DOHH2 (cell line): Measurements from ENCODE around the gene FTSJ1.
A peak's percentile ranks its signal among the peaks of the same experiment; 100 is the strongest.

Source experiments
- H3F3A ChIP-seq: fragments of 200-600 bp; sonication (generic), shearing (Covaris generic); 2 replicates; pipeline ENCODE4 v1.6.0; 2016; ENCODE audit warnings: antibody characterized with exemption, mild to moderate bottlenecking; ENCODE audit not compliant: control insufficient read depth, insufficient read depth
- H3K27ac ChIP-seq: fragments of 200-600 bp; sonication (generic); 2 replicates; pipeline ENCODE4 v1.5.1; 2014; ENCODE audit warnings: low read depth, mild to moderate bottlenecking, low read length, moderate library complexity
- H3K27me3 ChIP-seq: fragments of 200-600 bp; sonication (generic); 2 replicates; pipeline ENCODE4 v1.6.1; 2014; ENCODE audit warnings: mild to moderate bottlenecking, low read length, mixed read lengths; ENCODE audit not compliant: control insufficient read depth
- H3K36me3 ChIP-seq: fragments of 200-600 bp; sonication (generic); 2 replicates; pipeline ENCODE4 v1.6.1; 2014; ENCODE audit warnings: mild to moderate bottlenecking, low read length, moderate library complexity, mixed read lengths; ENCODE audit not compliant: control insufficient read depth
- H3K4me1 ChIP-seq: fragments of 200-600 bp; sonication (generic); 2 replicates; pipeline ENCODE4 v1.6.1; 2014; ENCODE audit warnings: mild to moderate bottlenecking, low read length, mixed read lengths; ENCODE audit not compliant: control insufficient read depth
- H3K4me2 ChIP-seq: fragments of 200-600 bp; sonication (generic); 2 replicates; pipeline ENCODE4 v1.6.0; 2014; ENCODE audit warnings: mild to moderate bottlenecking, low read length, moderate library complexity
- H3K4me3 ChIP-seq: fragments of 200-600 bp; sonication (generic); 2 replicates; pipeline ENCODE4 v1.5.1; 2014; ENCODE audit warnings: mild to moderate bottlenecking, low read length, mixed read lengths
- H3K79me2 ChIP-seq: fragments of 200-600 bp; sonication (generic); 2 replicates; pipeline ENCODE4 v1.6.1; 2014; ENCODE audit warnings: mild to moderate bottlenecking, low read length, mixed read lengths; ENCODE audit not compliant: control insufficient read depth
- H3K9me2 ChIP-seq: fragments of 200-600 bp; sonication (generic); replicated peaks from 2 replicates; pipeline ENCODE4 v1.6.1; 2014; ENCODE audit warnings: mild to moderate bottlenecking, low read length, mixed read lengths; ENCODE audit not compliant: control insufficient read depth
- H3K9me3 ChIP-seq: fragments of 200-600 bp; sonication (generic); 2 replicates; pipeline ENCODE4 v1.6.1; 2014; ENCODE audit warnings: antibody characterized with exemption, low read length, mixed read lengths; ENCODE audit not compliant: control insufficient read depth, insufficient read depth
- H4K20me1 ChIP-seq: fragments of 200-600 bp; sonication (generic); 2 replicates; pipeline ENCODE4 v1.6.0; 2014; ENCODE audit warnings: low read depth, mild to moderate bottlenecking, antibody characterized with exemption, low read length, moderate library complexity; ENCODE audit not compliant: control insufficient read depth, insufficient read depth
- EZH2phosphoT487 ChIP-seq: fragments of 200-600 bp; sonication (generic); IDR thresholded peaks from 2 replicates; pipeline ENCODE4 v1.6.1; 2017; ENCODE audit warnings: borderline replicate concordance, mild to moderate bottlenecking, antibody characterized with exemption, low read length, moderate library complexity, mixed read lengths
- TF ChIP-seq, protein P1 (sequence below): fragments of 200-600 bp; sonication (generic); IDR thresholded peaks from one replicate; pipeline ENCODE4 v1.5.1; 2014; ENCODE audit warnings: antibody characterized with exemption, mild to moderate bottlenecking, low read depth, low read length; ENCODE audit not compliant: poor library complexity, severe bottlenecking

Gene FTSJ1

DNA sequence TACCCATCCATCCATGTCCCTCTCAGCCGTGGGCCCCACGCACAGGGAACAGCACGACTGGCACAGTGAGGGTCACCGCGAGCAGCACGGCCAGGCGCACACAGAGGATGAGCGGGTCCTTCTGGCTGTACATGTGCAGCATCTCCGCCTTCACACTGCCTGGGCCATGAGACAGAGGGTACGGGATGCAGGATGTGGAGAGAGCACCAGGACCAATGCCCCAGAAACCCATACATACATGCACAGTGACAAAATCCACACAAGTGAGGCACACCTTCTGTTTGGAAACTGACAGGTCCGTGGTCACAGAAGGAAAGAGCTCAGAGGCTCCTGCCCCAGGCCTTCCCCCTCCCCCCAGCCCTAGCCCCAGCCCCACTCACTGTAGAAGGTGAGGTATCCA is 15.4 kb upstream of the FTSJ1 start:
- H3K4me1 ChIP-seq, result no peaks in the 10 kb centered on the region
- no peaks in the 10 kb centered on the region for H4K20me1 ChIP-seq
- no peaks in the 10 kb centered on the region for H3K9me2 ChIP-seq
- peaks cover 6% of the 10 kb centered on the region for H3K79me2 ChIP-seq
- H3F3A ChIP-seq, result no peaks in the 10 kb centered on the region
- H3K36me3 ChIP-seq, result peaks cover 34% of the 10 kb centered on the region
- H3K9me3 ChIP-seq, result no peaks in the 10 kb centered on the region
- no peak overlapping the region for H3K4me2 ChIP-seq
- H3K27me3 ChIP-seq, result no peaks in the 10 kb centered on the region
- no peak overlapping the region for H3K27ac ChIP-seq
- no peak overlapping the region for H3K4me3 ChIP-seq
- TF ChIP-seq EZH2phosphoT487, result no peak
- TF ChIP-seq, protein P1, sequence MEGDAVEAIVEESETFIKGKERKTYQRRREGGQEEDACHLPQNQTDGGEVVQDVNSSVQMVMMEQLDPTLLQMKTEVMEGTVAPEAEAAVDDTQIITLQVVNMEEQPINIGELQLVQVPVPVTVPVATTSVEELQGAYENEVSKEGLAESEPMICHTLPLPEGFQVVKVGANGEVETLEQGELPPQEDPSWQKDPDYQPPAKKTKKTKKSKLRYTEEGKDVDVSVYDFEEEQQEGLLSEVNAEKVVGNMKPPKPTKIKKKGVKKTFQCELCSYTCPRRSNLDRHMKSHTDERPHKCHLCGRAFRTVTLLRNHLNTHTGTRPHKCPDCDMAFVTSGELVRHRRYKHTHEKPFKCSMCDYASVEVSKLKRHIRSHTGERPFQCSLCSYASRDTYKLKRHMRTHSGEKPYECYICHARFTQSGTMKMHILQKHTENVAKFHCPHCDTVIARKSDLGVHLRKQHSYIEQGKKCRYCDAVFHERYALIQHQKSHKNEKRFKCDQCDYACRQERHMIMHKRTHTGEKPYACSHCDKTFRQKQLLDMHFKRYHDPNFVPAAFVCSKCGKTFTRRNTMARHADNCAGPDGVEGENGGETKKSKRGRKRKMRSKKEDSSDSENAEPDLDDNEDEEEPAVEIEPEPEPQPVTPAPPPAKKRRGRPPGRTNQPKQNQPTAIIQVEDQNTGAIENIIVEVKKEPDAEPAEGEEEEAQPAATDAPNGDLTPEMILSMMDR, result no peak

DNA sequence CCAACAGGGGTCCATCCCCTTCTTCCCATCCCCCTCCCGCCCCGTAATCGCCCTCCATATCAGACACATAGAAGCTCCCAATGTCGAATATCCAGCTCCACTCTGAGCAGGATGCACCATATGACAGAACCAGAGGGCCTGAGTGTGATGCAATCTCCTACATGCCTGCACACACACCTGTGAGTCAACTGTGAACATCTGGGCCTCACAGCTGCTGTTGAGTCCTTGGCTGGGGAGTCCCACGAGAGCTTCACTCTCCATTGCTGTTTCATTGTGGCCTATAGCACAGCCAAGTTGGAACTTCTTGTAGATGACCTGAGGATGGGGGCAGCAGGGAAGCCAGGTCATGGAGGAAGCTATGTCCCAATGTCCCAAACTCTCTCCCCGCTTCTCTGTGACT is 14.2 kb upstream of the FTSJ1 start:
- no peak overlapping the region for H3K27ac ChIP-seq
- H3K4me2 ChIP-seq, result no peak overlapping the region
- TF ChIP-seq, protein P1, result no peak
- no peak for TF ChIP-seq EZH2phosphoT487
- H3K9me3 ChIP-seq, result no peaks in the 10 kb centered on the region
- no peaks in the 10 kb centered on the region for H3K9me2 ChIP-seq
- H3K36me3 ChIP-seq, result peaks cover 46% of the 10 kb centered on the region
- no peaks in the 10 kb centered on the region for H4K20me1 ChIP-seq
- H3K27me3 ChIP-seq, result no peaks in the 10 kb centered on the region
- no peaks in the 10 kb centered on the region for H3F3A ChIP-seq
- H3K4me1 ChIP-seq, result peaks cover under 1% of the 10 kb centered on the region
- H3K79me2 ChIP-seq, result peaks cover 18% of the 10 kb centered on the region
- H3K4me3 ChIP-seq, result no peak overlapping the region

DNA sequence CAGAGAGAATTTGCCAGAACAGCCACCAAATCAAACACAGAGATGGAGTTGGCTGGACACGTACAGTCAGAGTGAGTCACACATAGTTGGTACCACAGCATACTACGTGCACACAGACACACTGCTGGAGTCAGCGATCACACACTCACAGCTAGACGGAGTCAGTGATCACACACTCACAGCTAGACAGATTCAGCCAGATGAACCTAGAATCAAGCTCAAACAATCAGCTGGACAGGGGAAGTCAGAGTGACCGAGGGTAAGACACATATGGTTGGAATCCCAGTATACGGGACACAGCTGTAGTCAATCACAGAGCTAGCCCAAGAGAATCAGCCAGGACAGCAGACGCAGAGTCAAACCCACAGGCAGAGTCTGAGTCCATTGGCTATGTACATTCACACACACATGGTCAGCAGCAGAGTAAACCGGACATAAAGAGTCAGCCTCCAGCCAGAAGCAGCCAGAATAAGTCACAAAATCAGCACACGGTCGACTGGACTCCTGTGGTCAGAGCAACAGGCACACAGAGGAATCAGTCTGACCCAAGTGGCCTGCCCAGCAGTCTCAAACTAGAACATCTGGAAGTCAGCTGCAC is 10.6 kb upstream of the FTSJ1 start:
- Histone ChIP-seq H3F3A (no peaks in the 10 kb centered on the region), H4K20me1 (no peaks in the 10 kb centered on the region), H3K79me2 (peaks cover 47% of the 10 kb centered on the region), H3K4me2 (peak overlapping the region; percentile 11; the same call in 1 of the 2 replicates), H3K27me3 (no peaks in the 10 kb centered on the region), H3K27ac (no peak overlapping the region), H3K9me2 (no peaks in the 10 kb centered on the region), H3K9me3 (no peaks in the 10 kb centered on the region), H3K4me1 (peaks cover 20% of the 10 kb centered on the region), H3K4me3 (no peak overlapping the region), H3K36me3 (peaks cover 52% of the 10 kb centered on the region)
- no peak for TF ChIP-seq EZH2phosphoT487
- TF ChIP-seq, protein P1, result no peak
